Activated B cell treated with CpG ODN at 0.5 μM for 24 hours (primary cell): ENCODE data around the gene S100P. TPM values are rescaled to one million over a fixed set of nuclear protein-coding genes. Genes with fewer than 3 reads are reported as not detected.
"Not testable (repeated sequence)": the region's sequence is repeated elsewhere in the genome, so short reads cannot be mapped to it uniquely, and the experiment has no call there.

ENCODE experiments used
- ATAC-seq: fragments of 200-7000 bp; cut with Tn5 transposase; one replicate; pipeline ENCODE4 v1.10.0; 2021; ENCODE audit warnings: low read depth, mild to moderate bottlenecking, moderate library complexity
- CTCF ChIA-PET: fragments of 350-600 bp; sonication (Branson Sonifier 250); formaldehyde crosslinking; loops from one replicate; lab custom pipeline; 2021; ENCODE audit warnings: antibody characterized with exemption; lab: Charles Lee
- POLR2A ChIA-PET: fragments of 350-600 bp; sonication (Branson Sonifier 250); formaldehyde crosslinking; loops from one replicate; lab custom pipeline; 2021; ENCODE audit warnings: antibody characterized with exemption; lab: Charles Lee
- DNase-seq: peaks from one replicate; pipeline ENCODE4 v3.0.0; 2022
- H3K27ac Mint-ChIP-seq: one replicate; pipeline ENCODE4 v1.8.0; 2020; ENCODE audit warnings: mixed read lengths
- H3K27me3 Mint-ChIP-seq: one replicate; pipeline ENCODE4 v1.8.0; 2021; ENCODE audit warnings: mixed read lengths
- H3K36me3 Mint-ChIP-seq: one replicate; pipeline ENCODE4 v1.8.0; 2021; ENCODE audit warnings: low read depth, mixed read lengths
- H3K4me1 Mint-ChIP-seq: one replicate; pipeline ENCODE4 v1.8.0; 2021; ENCODE audit warnings: mixed read lengths
- H3K4me3 Mint-ChIP-seq: one replicate; pipeline ENCODE4 v1.8.0; 2020; ENCODE audit warnings: mild to moderate bottlenecking, mixed read lengths
- H3K9me3 Mint-ChIP-seq: one replicate; pipeline ENCODE4 v1.8.0; 2020; ENCODE audit warnings: mixed read lengths
- CTCF ChIP-seq: fragments of 200-600 bp; IDR thresholded peaks from one replicate; pipeline ENCODE4 v1.8.0; 2022; ENCODE audit warnings: antibody characterized with exemption, mild to moderate bottlenecking
- intact Hi-C: fragments of 100-400 bp; cut with micrococcal nuclease; formaldehyde crosslinking; loops from one replicate; pipeline ENCODE4 v1.15.1; 2024
- total RNA-seq: library from RNA; stranded (reverse); gene quantifications from 2 replicates; pipeline ENCODE4 v1.2.3, GENCODE V29; 2022

S100P gene
- total RNA-seq, 1 donor from 2014 or later: not detected

- CTCF ChIA-PET: no interaction called here
- Mint-ChIP-seq H3K4me3 (no peak overlapping the region), H3K36me3 (peaks cover 10% of the 10 kb centered on the region), H3K27me3 (no peaks in the 10 kb centered on the region), H3K27ac (no peak overlapping the region), H3K9me3 (no peaks in the 10 kb centered on the region), H3K4me1 (peaks cover 18% of the 10 kb centered on the region)
- no peak for TF ChIP-seq CTCF
- no peak for DNase-seq
- intact Hi-C loops: loop anchor here (5.0 kb wide), 1 partner anchor 994 kb away; no protein-coding TSS in a partner anchor
- ATAC-seq: no peak
- POLR2A ChIA-PET: no interaction called here
These were observed 29.2 kb downstream of the S100P start for GRCh38 chr4:6722891-6723290.

GRCh38 chr4:6723851-6724250, 30.2 kb downstream of the S100P start:
- TF ChIP-seq CTCF: no peak
- ATAC-seq (no peak), DNase-seq (no peak)
- H3K27ac Mint-ChIP-seq: no peak overlapping the region
- no peaks in the 10 kb centered on the region for H3K9me3 Mint-ChIP-seq
- H3K4me1 Mint-ChIP-seq: peaks cover 12% of the 10 kb centered on the region
- ChIA-PET CTCF (no interaction called here), POLR2A (no interaction called here)
- H3K27me3 Mint-ChIP-seq: no peaks in the 10 kb centered on the region
- H3K36me3 Mint-ChIP-seq: peaks cover 4% of the 10 kb centered on the region
- intact Hi-C loops: loop anchor here (5.0 kb wide), 1 partner anchor 993 kb away; no protein-coding TSS in a partner anchor
- no peak overlapping the region for H3K4me3 Mint-ChIP-seq

GRCh38 chr4:6724421-6725111, 30.9 kb downstream of the S100P start:
- CTCF ChIA-PET: no interaction called here
- no peak overlapping the region for H3K27ac Mint-ChIP-seq

GRCh38 chr4:6725427-6725961, 31.8 kb downstream of the S100P start:
- H3K27me3 Mint-ChIP-seq, H3K27ac Mint-ChIP-seq, POLR2A ChIA-PET, H3K36me3 Mint-ChIP-seq, H3K4me3 Mint-ChIP-seq, ATAC-seq, intact Hi-C loops, H3K9me3 Mint-ChIP-seq, DNase-seq, H3K4me1 Mint-ChIP-seq, CTCF ChIA-PET: not testable (repeated sequence)

More at GRCh38 chr4:6724421-6725111, 30.9 kb downstream of the S100P start:
- no peak for TF ChIP-seq CTCF
- POLR2A ChIA-PET: no interaction called here
- Mint-ChIP-seq H3K27me3 (no peaks in the 10 kb centered on the region), H3K4me3 (no peak overlapping the region), H3K4me1 (peaks cover 8% of the 10 kb centered on the region), H3K9me3 (no peaks in the 10 kb centered on the region), H3K36me3 (no peaks in the 10 kb centered on the region)
- intact Hi-C loops: loop anchor here (5.0 kb wide), 1 partner anchor 993 kb away; no protein-coding TSS in a partner anchor
- ATAC-seq (no peak), DNase-seq (no peak)

GRCh38 chr4:6727081-6727942, 33.6 kb downstream of the S100P start:
- ChIA-PET CTCF (no interaction called here), POLR2A (no interaction called here)
- Mint-ChIP-seq H3K27ac (no peak overlapping the region), H3K4me1 (no peaks in the 10 kb centered on the region), H3K9me3 (no peaks in the 10 kb centered on the region), H3K36me3 (no peaks in the 10 kb centered on the region), H3K27me3 (no peaks in the 10 kb centered on the region), H3K4me3 (no peak overlapping the region)
- TF ChIP-seq CTCF: no peak
- DNase-seq (no peak), ATAC-seq (no peak)
- intact Hi-C loops: no loop called here
